ENCODE results near the gene TTLL3.

Gene TTLL3

DNA sequence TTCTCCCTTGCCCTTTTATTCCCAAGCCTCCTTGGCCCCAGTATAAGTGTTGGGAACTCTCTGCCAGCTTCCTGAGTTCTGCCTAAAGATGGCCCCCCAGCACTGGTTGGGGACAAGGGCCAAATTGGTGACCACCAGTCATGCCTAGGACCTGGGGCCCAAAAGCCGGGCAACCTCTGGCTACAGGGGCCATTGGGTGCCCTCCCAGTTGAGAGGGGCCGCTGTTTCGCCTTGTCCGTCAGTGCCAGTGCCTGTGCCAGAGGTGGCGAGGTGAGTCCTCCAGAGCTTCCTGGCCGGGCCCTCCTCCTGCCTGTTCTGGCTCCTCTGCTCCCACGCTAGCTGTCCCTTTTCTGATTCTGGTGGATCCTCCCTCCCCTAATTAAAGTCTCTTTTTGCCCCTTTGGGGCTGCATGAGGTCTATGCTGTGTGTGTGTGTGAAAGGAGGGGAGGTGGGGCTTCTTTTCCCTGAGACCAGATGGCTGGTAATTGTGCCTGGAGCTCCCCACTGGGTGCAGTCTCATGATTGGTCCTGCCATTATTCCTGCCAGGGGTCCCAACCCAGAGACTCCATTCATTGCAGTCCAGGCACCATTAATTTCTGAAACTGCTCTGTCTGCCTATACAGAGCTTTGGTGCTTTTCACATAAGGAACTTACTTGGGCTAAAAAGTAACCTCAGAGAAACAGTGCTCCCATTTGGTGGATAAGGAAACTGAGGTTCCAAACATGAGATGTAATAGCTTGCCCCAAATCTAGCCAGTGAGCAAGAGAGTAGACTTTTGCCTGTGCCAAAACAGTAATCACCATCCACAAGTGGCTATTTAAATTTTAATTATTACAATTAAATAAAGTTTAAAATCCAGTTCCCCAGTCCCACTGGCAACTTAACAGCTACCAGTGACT lies 3.1 kb upstream of the TTLL3 start:
- DNase-seq: no peak

DNA sequence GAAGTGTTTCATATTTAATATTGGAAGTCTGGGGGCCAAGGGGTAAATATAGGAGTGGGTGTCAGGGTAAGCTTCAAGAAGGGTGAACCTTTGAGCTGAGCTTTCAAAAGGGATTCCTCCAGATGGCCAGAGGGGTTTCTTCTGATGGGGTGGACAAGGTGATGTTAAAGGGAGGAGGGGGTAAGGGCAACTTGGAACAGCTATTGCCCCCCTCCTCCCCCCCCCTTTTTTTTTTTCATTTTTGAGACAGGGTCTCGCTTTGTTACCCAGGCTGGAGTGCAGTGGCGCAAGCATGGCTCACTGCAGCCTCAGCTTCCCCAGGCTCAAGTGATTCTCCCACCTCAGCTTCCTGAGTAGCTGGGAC lies 2.1 kb upstream of the TTLL3 start:
- no peak for DNase-seq

DNA sequence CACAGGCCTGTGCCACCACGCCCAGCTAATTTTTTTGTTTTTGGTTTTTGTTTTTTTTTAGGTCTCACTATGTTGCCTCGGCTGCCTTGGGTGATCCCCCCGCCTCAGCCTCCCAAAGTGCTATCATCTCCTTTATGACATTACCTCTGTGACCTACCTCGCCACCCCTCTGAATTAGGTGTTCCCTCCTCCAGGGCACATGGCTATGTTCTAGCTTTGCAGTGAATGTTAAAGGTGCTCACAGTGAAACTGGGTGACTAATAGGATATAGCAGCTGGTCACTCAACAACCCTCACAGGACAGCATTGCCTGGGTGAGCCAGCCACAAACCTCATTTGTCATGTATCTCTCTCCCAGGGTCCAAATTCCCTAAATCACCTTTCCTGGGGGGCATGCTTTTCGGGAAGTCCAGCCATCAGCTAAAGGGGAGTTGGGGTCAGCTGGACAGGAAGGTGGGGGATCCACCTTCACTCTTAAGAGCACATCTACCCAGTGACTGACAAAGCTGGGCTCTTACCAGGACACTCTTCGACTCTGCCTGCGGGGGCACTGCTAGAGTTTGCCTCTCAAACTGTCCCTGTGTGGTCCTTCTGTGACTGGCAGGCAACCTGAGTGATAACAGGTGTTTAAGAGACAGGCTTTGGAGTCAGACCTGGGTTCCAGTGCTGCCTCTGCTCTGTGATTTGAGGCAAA lies 1.6 kb upstream of the TTLL3 start:
- DNase-seq: peak; percentile 27

DNA sequence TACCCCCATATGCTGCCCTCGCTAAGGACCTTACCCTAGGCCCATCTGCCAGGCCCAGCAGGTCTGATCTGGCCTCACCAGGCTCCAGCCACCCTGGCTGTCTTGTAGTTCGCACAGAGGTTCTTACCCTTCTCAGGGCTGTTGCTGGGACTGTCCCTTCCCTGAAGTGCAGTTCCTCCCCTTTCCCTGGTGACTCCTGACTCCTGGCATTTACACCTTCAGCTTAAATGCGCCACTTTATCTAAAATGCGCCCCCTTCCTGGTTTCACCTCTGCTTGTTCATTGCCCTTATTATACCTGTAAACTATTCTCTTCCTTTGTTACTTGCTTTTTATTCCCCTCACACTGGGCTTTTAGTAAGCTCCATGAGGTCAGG lies 835 bp upstream of the TTLL3 start:
- DNase-seq: no peak

DNA sequence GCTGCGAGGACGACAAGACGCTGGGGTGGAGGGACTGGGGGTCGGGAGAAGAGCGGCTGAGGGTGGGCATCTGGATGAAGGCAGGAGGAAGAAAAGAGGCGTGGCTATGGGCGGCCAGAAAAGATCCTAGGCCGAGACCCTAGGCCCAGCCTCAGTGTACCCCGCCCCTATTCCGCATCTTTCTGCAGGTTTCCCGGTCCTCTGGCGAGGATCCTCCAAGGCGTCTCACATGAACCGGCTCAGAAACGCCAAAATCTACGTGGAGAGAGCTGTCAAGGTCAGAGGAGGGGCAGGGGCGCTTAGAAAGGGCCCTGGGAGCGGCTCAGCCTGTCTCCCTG lies 340 bp downstream of the TTLL3 start:
- no peak for DNase-seq

DNA sequence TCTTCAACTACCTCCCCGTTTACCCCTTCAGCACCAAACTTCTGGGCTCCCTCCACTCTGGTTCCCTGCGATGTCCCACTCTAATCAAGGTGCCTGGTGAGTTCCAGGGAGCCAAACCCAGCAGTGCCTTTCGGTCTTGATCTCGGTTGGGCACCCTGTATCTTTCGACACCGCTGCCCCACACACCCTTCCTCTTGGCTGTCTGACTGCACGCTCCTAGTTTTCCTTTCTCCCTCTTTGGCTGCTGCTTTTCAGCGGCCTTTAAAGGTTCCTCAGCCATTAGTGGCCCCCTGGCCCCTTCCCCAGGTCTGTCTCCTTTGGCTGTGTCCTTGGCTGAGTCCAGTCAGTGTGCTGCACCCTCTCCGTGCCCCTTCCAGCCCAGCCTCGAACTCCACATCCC lies 784 bp downstream of the TTLL3 start:
- no peak for DNase-seq

DNA sequence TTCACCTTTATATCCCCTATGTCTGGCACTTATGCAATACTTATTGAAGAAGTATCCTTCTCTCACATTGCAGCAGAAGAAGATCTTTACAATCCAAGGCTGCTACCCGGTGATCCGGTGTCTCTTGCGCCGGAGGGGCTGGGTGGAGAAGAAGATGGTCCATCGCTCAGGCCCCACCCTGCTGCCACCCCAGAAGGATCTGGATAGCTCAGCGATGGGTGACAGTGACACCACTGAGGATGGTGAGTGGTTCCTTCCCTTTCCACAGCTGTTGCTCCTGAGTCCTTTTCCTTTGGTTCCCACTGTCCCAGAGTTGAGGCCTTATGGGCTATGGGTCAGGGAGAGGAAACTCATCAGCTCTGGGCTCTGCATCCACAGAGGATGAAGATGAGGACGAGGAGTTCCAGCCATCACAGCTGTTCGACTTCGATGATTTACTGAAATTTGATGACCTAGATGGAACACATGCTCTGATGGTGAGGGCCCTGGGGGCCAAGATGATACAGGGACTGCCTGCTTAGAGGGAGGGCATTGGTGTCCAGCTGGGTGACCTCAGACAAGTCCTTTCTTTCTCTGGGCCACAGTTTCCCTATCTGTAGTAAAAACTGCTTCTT lies 2.9 kb downstream of the TTLL3 start:
- no peak for DNase-seq

DNA sequence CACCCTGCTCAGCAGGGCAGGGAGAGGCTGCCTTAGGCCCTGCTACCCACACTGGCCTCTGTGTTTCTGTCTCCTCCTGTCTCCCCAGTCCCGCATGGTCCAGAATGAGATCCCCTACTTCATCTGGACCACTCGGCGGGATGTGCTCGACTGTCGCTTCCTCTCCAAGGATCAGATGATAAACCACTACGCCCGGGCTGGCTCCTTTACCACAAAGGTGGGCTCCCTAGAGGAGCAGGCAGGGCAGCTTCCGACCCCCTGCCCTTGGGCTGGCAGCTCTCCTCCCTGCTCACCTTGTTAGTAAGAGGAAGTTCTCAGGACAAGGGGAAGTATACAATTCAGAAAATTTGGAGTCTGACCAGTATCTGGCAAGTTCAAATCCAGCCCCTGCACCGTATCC lies 5.9 kb downstream of the TTLL3 start:
- DNase-seq: no peak

DNA sequence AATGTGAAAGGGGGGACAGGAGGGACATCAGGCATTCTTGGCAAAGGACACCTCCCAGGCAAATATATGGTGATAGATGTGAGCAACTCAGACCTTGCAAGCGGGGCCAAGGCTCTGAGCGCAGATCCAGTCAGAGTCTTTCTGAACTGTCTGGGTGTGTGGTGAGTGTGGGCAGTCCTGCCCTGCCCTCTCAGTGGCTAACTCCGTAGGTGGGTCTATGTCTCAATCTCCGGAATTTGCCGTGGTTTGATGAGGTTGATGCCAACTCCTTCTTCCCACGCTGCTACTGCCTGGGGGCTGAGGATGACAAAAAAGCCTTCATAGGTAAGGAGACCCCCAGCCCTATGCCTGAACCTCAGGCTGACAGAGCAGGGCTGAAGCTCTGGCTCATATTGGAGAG lies 7.4 kb downstream of the TTLL3 start:
- no peak for DNase-seq

DNA sequence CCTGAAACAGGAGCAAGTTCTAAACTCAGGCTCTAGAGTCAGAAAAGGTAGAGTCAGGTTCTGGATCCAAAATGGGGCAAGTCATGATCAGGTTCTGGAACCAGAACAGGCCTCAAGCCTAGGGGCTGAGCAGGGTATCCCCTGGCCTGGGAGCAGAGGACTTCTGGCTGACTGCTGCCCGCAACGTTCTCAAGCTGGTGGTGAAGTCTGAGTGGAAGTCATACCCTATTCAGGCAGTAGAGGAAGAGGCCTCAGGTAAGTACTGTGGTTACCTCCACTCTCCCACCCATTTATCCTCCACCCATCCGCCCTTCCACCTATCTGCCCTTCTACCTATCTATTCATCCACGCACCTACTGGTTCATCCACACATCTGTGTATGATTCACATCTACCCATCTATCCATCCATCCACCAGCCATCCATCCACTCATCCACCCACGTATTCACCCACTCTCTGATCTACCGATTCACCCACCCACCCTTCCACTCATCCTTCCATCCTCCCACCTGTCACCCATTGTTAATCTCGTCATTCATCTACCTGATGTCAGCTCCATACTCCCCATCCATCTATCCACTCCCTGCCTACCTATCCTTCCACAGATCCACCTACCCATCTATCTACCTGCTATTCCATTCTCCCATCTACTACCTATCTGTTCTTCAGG lies 8.7 kb downstream of the TTLL3 start:
- no peak for DNase-seq

DNA sequence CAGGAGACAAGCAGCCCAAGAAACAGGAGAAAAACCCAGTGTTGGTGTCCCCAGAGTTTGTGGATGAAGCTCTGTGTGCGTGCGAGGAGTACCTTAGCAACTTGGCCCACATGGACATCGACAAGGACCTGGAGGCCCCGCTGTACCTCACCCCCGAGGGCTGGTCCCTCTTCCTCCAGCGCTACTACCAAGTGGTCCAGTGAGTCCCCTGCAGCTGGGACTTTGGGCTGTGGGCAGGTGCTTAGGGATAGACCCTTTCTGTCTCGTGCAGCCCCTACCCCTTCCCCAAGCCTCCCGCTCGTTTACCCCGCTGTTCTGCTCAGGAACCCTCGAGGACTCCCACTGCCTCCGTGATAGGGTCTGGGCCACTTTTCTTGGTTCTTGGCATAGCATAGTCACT lies 10.5 kb downstream of the TTLL3 start:
- no peak for DNase-seq

DNA sequence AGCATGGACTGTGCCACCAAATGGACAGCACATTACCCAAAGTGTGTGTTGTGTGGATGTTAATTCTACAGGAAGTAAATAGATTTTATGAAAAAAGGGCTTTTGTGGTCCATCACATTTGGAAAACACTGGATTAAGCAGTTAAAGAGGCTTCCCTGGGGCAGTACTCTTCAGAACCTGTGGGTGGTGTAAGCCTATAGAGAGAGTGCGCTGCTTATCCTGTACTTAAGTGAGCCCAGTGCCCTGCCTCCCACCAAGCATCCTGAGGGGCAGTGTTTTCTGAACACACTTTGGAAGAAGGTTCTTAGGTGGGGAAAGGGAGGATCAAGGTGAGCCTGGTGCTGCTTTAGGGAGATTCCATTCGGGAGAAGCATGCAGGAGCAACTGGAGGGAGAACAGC lies 10.9 kb downstream of the TTLL3 start:
- no peak for DNase-seq

DNA sequence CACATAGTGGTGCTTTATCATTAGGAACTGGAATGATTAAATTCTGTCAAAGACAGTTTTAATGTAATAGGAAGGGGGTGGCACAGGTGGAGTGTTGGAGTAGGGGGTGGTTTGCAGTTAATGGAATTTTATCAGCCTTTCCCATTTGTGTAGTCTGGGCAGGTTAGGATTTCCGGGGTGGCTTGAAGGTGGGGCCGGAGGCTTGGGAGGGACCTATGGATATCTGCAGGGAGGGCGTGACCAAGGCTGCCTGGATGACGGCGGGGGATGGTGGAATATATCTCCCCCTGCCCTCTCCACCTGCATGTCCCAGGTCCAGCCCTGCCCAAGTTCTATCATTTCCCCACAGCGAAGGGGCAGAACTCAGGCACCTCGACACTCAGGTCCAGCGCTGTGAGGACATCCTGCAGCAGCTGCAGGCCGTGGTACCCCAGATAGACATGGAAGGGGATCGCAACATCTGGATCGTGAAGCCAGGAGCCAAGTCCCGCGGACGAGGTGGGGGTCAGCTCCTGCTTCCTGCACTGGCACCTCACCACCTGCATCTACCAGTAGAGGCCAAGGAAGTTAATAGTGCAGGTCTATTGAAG lies 15.5 kb downstream of the TTLL3 start:
- no peak for DNase-seq

DNA sequence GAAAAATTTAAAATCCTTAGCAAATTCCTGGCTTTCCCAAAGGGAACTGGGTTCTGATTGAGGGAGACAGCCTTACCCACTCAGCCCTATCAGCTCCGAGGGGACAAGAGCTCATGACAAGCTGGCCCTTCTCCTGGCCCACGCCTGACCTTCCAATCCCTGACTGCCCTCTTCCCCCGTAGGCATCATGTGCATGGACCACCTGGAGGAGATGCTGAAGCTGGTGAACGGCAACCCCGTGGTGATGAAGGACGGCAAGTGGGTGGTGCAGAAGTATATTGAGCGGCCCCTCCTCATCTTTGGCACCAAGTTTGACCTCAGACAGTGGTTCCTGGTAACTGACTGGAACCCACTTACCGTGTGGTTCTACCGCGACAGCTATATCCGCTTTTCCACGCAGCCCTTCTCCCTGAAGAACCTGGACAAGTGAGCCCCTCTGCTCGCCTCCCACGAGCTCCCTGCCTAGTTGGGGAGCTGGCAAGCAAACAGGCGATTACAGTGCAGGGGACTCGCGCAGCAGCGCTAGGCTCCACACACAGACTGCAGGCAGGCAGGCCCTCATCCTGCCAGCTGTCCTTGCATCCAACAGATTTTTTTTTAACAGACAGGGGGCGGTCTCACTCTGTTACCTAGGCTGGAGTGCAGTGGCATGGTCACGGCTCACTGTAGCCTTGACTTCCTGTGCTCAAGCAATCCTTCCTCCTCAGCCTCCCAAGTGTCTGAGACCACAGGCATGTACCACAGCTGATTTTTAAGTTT lies 16.9 kb downstream of the TTLL3 start:
- no peak for DNase-seq

DNA sequence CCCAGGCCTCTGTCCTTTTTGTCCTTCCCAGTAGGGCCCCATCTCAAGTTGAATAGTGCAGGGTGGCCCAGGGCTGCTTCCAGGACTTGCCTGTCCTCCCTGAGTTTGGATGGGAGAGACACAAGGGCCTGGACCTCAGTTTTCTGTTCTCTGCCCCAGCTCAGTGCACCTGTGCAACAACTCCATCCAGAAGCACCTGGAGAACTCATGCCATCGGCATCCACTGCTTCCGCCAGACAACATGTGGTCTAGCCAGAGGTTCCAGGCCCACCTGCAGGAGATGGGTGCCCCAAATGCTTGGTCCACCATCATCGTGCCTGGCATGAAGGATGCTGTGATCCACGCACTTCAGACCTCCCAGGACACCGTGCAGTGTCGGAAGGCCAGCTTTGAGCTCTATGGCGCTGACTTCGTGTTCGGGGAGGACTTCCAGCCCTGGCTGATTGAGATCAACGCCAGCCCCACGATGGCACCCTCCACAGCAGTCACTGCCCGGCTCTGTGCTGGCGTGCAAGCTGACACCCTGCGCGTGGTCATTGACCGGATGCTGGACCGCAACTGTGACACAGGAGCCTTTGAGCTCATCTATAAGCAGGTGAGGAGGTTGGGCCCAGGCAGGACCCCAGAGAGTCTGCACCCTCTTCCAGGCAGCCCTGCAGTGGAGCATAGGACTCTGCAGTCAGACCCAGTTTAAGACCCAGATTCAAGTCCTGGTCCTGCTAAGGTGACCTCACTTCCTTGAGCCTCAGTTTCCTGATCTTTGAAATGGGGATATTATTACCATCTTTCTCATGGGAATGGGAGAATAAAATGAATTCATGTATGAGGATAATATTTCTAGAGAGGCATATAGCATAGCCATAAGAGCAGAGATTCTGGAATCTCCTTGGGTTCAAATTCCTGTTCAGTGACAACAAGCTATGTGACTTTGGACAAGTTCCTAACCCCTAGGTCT lies 19.0 kb downstream of the TTLL3 start:
- DNase-seq: no peak

DNA sequence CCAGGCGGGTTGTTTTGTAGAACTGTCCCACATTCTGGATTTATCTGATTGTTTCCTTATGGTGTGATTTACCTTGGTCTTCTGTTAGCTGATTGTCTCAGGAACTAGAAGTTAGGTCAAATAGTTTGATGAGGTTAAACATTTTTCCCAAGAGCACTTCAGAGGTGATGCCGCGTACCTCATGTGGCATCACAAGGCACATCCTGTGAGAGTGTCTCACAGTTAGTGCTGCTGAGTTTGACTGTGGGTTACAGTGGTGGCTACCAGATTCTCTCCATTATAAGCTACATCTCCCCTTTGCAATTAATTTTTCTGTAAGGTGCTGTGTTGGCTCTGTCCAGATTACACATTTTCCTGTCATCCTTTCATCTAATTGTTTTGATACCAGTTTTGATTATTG lies 21.2 kb downstream of the TTLL3 start:
- DNase-seq: no peak

DNA sequence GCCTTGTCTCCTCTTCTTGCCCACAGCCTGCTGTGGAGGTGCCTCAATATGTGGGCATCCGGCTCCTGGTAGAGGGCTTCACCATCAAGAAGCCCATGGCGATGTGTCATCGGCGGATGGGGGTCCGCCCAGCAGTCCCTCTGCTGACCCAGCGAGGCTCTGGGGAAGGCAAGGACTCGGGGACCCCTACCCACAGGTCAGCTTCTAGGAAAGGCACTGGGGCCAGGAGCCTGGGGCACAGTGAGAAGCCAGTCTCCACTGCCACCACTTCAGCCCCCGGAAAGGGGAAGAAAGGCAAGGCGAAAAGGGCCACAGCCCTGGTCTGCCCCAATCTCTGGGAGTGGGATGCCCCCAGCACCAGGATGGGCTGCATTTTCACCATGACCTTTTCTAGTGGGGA lies 23.0 kb downstream of the TTLL3 start:
- DNase-seq: no peak

DNA sequence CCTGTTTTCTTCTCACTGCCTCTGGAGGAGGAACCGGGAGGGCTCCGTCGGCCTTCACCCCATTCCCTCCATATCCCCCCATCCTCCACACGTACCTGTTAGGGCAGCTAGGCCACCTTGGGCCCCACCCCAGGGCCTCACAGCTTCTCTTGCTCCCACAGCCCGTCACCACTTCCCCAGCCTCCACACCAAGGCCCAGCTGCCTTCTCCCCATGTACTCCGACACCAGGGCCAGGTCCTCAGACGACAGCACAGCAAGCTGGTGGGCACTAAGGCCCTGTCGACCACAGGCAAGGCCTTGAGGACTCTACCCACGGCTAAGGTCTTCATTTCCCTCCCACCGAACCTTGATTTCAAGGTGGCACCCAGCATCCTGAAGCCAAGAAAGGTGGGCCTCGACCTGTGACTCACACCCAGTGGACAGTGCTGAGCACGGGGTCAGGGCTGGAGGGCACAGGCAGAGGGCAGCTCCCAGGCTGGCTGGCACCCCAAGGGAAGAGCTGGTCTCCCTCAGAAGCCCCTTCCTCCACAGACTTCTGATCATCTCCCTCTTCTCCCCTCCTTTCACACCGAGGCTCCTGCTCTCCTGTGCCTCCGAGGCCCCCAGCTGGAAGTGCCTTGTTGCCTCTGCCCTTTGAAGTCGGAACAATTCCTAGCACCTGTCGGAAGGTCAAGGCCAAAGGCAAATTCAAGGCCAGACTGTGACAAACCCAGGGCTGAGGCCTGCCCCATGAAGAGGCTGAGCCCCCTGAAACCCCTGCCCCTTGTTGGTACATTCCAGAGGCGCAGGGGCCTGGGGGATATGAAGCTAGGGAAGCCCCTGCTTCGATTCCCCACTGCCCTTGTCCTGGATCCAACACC lies 24.7 kb downstream of the TTLL3 start:
- no peak for DNase-seq

DNA sequence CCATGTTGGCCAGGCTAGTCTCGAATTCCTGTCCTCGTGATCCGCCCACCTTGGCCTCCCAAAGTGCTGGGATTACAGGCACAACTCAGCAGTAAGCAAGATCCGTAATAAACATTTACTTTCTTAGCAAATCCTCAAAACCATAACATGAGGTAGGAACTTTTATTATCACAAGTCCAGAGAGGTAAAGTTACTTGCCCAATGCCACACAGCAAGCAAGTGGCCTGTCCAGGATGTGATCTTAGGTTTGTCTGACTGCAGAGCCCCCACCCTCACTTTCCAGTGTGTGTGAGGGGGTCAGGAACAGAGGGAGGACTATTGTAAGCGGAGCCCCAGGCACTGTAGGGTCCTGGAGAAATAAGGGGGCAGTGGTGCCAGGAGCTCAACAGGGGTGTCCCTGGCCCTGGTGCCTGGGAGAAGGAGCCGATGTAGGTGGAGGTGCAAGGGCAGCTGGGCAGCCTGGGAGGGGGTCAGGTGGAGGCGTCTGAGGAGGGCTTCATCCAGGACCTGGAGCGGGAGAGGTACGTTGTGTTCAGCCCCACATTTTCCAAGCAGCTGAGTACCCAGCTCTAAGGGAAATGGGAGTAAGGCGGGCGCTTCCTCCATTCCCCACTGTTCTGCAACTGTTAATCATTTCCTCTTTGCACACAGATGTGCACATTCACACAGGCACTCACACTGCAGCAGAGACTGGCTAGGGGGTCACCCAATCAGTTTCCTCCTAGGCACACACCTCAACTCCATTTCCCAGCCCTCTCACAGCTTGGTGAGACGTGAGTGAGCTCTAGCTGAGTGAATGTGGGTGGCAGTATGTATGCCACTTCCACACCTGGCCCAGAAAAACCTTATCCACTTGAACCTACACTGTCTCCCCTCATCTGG lies 27.9 kb downstream of the TTLL3 start:
- DNase-seq: no peak

Data from central memory CD4-positive, alpha-beta T cell (primary cell).